Coronary artery (tissue), 2 donors: ENCODE data around the gene KCNJ1.

Experiments used
- DNase-seq: peaks from one replicate; pipeline ENCODE4 v3.0.0-alpha.2; 2017; ENCODE audit warnings: low spot score
- H3K27ac ChIP-seq, 2 donors: fragments of 200-600 bp; sonication (generic); one replicate each; pipeline ENCODE4 v1.5.1; 2016 to 2019
- H3K4me3 ChIP-seq: fragments of 200-600 bp; sonication (generic); 2 replicates; pipeline ENCODE4 v1.5.1; 2016; ENCODE audit warnings: mild to moderate bottlenecking, moderate library complexity
- TF ChIP-seq, protein P1 (sequence below): fragments of 200-600 bp; sonication (generic); IDR thresholded peaks from one replicate; pipeline ENCODE4 v1.5.1; 2019; ENCODE audit warnings: antibody characterized with exemption

Gene KCNJ1

GRCh38 chr11:128867277-128867676 is at the start of gene KCNJ1:
KCNJ1 (minus strand) TSS chr11:128867296; CDS start chr11:128840243, 27,053 bp downstream.
- TF ChIP-seq, protein P1, sequence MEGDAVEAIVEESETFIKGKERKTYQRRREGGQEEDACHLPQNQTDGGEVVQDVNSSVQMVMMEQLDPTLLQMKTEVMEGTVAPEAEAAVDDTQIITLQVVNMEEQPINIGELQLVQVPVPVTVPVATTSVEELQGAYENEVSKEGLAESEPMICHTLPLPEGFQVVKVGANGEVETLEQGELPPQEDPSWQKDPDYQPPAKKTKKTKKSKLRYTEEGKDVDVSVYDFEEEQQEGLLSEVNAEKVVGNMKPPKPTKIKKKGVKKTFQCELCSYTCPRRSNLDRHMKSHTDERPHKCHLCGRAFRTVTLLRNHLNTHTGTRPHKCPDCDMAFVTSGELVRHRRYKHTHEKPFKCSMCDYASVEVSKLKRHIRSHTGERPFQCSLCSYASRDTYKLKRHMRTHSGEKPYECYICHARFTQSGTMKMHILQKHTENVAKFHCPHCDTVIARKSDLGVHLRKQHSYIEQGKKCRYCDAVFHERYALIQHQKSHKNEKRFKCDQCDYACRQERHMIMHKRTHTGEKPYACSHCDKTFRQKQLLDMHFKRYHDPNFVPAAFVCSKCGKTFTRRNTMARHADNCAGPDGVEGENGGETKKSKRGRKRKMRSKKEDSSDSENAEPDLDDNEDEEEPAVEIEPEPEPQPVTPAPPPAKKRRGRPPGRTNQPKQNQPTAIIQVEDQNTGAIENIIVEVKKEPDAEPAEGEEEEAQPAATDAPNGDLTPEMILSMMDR, result no peak
- no peak for DNase-seq
- H3K27ac ChIP-seq, result no peak within 1 kb of the TSS
- no peak within 1 kb of the TSS for H3K4me3 ChIP-seq

GRCh38 chr11:128916681-128917080 is 49.6 kb upstream of the KCNJ1 start:
- H3K4me3 ChIP-seq, result no peak overlapping the region
- H3K27ac ChIP-seq, result no peak overlapping the region
- TF ChIP-seq, protein P1, result no peak
- no peak for DNase-seq

DNA sequence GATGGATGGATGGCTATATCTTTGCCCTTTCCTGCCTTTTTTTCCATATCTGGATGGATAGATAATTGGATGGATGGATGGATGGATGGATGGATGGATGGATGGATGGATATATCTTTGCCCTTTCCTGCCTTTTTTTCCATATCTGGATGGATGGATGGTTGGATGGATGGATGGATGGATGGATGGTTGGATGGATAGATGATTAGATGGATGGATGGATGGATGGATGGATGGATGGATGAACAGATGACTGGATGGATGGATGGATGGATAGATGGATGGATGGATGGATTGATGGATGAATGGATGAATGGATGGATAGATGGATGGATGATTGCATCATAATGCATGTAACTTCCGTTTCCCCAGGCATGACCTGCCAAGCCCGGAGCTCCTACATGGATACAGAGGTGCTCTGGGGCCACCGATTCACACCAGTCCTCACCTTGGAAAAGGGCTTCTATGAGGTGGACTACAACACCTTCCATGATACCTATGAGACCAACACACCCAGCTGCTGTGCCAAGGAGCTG is 49.0 kb upstream of the KCNJ1 start:
- no peak overlapping the region for H3K27ac ChIP-seq
- no peak overlapping the region for H3K4me3 ChIP-seq
- TF ChIP-seq, protein P1, result no peak
- no peak for DNase-seq

DNA sequence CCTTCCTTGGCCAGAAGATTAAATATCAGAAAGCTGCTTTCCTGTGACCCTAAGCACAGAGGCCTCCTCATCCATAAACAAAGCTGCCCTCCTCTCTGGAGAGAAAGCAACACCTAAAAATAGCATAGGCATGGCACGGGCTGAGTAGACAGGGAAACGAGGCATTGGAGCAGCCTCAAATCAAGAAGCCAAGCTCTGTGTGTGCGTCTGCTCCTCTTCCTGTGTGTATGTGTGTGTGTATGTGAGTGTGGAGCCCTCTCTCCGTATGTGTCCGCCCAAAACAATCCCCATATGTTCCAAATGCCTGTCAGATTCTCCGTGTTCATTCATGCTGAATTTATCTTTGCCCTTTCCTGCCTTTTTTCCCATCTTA is 48.0 kb upstream of the KCNJ1 start:
- Histone ChIP-seq H3K27ac (no peak overlapping the region), H3K4me3 (no peak overlapping the region)
- DNase-seq, result no peak
- TF ChIP-seq, protein P1, result no peak

GRCh38 chr11:128914216-128915148 is 47.4 kb upstream of the KCNJ1 start:
- DNase-seq, result no peak
- Histone ChIP-seq H3K27ac (no peak overlapping the region), H3K4me3 (no peak overlapping the region)
- TF ChIP-seq, protein P1, result no peak

GRCh38 chr11:128913806-128914205 is 46.7 kb upstream of the KCNJ1 start:
- TF ChIP-seq, protein P1, result no peak
- H3K27ac ChIP-seq, result no peak overlapping the region
- no peak for DNase-seq
- H3K4me3 ChIP-seq, result no peak overlapping the region

- TF ChIP-seq, protein P1, result no peak
- Histone ChIP-seq H3K4me3 (no peak overlapping the region), H3K27ac (no peak overlapping the region)
- no peak for DNase-seq
Measured at GRCh38 chr11:128911701-128912100, 44.6 kb upstream of the KCNJ1 start.
